Osteoblast (primary cell): Measurements from ENCODE around the gene NPHS1. TPM values are rescaled to one million over a fixed set of nuclear protein-coding genes. Genes with fewer than 3 reads are reported as not detected.
A peak's percentile ranks its signal among the peaks of the same experiment; 100 is the strongest.

ENCODE experiments used
- DNase-seq: peaks from one replicate; pipeline ENCODE4 v3.0.0; 2011; ENCODE audit warnings: low spot score, mixed read lengths; ENCODE audit not compliant: insufficient read length; ENCODE audit errors: missing footprints
- H2AFZ ChIP-seq: 2 replicates; pipeline ENCODE4 v1.6.0; 2011; ENCODE audit warnings: mild to moderate bottlenecking, low read length
- H3K27ac ChIP-seq: 2 replicates; pipeline ENCODE4 v1.5.1; 2011; ENCODE audit warnings: mild to moderate bottlenecking, low read depth, low read length, moderate library complexity
- H3K27me3 ChIP-seq: 2 replicates; pipeline ENCODE4 v1.6.0; 2012; ENCODE audit warnings: mild to moderate bottlenecking, control low read depth, inconsistent platforms, low read length, moderate library complexity; ENCODE audit not compliant: insufficient read depth
- H3K36me3 ChIP-seq: 2 replicates; pipeline ENCODE4 v1.5.1; 2011; ENCODE audit warnings: mild to moderate bottlenecking, low read length, control low read depth, moderate library complexity; ENCODE audit not compliant: insufficient read depth
- H3K4me1 ChIP-seq: 2 replicates; pipeline ENCODE4 v1.5.1; 2011; ENCODE audit warnings: mild to moderate bottlenecking, low read length, control low read depth, moderate library complexity; ENCODE audit not compliant: insufficient read depth
- H3K4me2 ChIP-seq: 2 replicates; pipeline ENCODE4 v1.6.0; 2011; ENCODE audit warnings: mild to moderate bottlenecking, low read length; ENCODE audit not compliant: insufficient read depth
- H3K4me3 ChIP-seq: fragments of 200-600 bp; sonication (generic); 3 replicates; pipeline ENCODE4 v1.5.1; 2012; ENCODE audit warnings: mild to moderate bottlenecking, low read length, inconsistent platforms; ENCODE audit not compliant: insufficient read depth
- H3K79me2 ChIP-seq: 2 replicates; pipeline ENCODE4 v1.6.0; 2012; ENCODE audit warnings: mild to moderate bottlenecking, low read length, control low read depth, inconsistent platforms; ENCODE audit not compliant: insufficient read depth
- H3K9me3 ChIP-seq: 2 replicates; pipeline ENCODE4 v1.5.1; 2011; ENCODE audit warnings: low read depth, low read length, control low read depth
- H4K20me1 ChIP-seq: 2 replicates; pipeline ENCODE4 v1.6.0; 2012; ENCODE audit warnings: mild to moderate bottlenecking, low read length, control low read depth; ENCODE audit not compliant: insufficient read depth
- total RNA-seq: library from RNA; depleted of rRNA; stranded (reverse); fragments of >200 nt; gene quantifications from 2 replicates; pipeline ENCODE4 v1.2.3, GENCODE V29; 2012
- TF ChIP-seq, protein P1 (sequence below): IDR thresholded peaks from 2 replicates; pipeline ENCODE4 v1.5.1; 2011; ENCODE audit warnings: mild to moderate bottlenecking, low read depth, low read length, moderate library complexity; ENCODE audit errors: extremely low read depth

The NPHS1 gene
- total RNA-seq, 1 donor: not detected

- H3K36me3 ChIP-seq: no peaks in the 10 kb centered on the region
Observed at GRCh38 chr19:35781650-35782049, 70.7 kb downstream of the NPHS1 start.

GRCh38 chr19:35780717-35781116 lies 71.6 kb downstream of the NPHS1 start:
- no peaks in the 10 kb centered on the region for H4K20me1 ChIP-seq
- peak; percentile 47 for DNase-seq
- no peak overlapping the region for H3K4me2 ChIP-seq
- TF ChIP-seq, protein P1, sequence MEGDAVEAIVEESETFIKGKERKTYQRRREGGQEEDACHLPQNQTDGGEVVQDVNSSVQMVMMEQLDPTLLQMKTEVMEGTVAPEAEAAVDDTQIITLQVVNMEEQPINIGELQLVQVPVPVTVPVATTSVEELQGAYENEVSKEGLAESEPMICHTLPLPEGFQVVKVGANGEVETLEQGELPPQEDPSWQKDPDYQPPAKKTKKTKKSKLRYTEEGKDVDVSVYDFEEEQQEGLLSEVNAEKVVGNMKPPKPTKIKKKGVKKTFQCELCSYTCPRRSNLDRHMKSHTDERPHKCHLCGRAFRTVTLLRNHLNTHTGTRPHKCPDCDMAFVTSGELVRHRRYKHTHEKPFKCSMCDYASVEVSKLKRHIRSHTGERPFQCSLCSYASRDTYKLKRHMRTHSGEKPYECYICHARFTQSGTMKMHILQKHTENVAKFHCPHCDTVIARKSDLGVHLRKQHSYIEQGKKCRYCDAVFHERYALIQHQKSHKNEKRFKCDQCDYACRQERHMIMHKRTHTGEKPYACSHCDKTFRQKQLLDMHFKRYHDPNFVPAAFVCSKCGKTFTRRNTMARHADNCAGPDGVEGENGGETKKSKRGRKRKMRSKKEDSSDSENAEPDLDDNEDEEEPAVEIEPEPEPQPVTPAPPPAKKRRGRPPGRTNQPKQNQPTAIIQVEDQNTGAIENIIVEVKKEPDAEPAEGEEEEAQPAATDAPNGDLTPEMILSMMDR: no peak
- H3K79me2 ChIP-seq: peaks cover 2% of the 10 kb centered on the region
- no peak overlapping the region for H2AFZ ChIP-seq
- no peak overlapping the region for H3K4me3 ChIP-seq
- no peak overlapping the region for H3K27ac ChIP-seq
- H3K4me1 ChIP-seq: no peaks in the 10 kb centered on the region
- no peaks in the 10 kb centered on the region for H3K9me3 ChIP-seq
- no peaks in the 10 kb centered on the region for H3K27me3 ChIP-seq
- H3K36me3 ChIP-seq: no peaks in the 10 kb centered on the region

More at GRCh38 chr19:35781650-35782049, 70.7 kb downstream of the NPHS1 start:
- no peak overlapping the region for H2AFZ ChIP-seq
- no peaks in the 10 kb centered on the region for H3K27me3 ChIP-seq
- no peak overlapping the region for H3K4me3 ChIP-seq
- TF ChIP-seq, protein P1: no peak
- no peaks in the 10 kb centered on the region for H3K9me3 ChIP-seq
- no peaks in the 10 kb centered on the region for H4K20me1 ChIP-seq
- no peaks in the 10 kb centered on the region for H3K4me1 ChIP-seq
- no peak overlapping the region for H3K27ac ChIP-seq
- DNase-seq: peak; percentile 51
- H3K79me2 ChIP-seq: no peaks in the 10 kb centered on the region
- H3K4me2 ChIP-seq: no peak overlapping the region

DNA sequence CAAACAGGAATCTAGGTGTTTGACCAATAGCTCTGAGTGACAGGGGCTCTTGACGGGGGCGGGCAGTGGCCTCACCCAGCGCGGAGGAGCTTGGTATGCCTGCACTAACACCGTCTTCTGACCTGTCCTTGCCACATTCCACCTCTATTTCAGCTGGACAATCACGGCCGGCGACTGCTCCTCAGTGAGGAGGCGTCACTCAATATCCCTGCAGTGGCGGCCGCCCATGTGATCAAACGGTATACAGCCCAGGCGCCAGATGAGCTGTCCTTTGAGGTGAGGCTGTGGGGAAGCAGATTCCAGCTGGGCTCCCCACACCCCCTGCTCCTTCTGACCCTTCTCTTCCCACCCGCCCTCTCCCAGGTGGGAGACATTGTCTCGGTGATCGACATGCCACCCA lies 72.2 kb downstream of the NPHS1 start:
- H3K27me3 ChIP-seq: no peaks in the 10 kb centered on the region

DNA sequence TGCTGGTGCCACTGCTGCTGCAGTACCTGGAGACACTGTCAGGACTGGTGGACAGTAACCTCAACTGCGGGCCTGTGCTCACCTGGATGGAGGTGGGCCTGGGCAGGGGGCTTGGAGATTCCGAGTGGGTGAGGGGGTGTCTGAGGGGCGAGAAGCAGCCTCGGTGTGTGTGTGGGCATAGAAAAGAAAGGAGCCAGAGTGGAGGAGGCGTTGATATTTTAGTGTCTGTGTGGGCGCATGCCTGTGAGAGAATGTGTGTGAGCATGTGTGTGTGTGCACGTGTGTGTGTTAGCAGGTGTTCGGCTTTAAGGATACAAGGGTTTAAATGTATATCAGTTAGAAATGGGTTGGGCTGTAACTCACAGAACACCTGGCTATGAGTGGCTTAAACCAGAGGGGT lies 73.3 kb downstream of the NPHS1 start:
- Histone ChIP-seq H3K27me3 (no peaks in the 10 kb centered on the region), H3K27ac (no peak overlapping the region), H3K4me1 (peaks cover 7% of the 10 kb centered on the region), H3K36me3 (no peaks in the 10 kb centered on the region), H3K4me2 (no peak overlapping the region), H3K4me3 (no peak overlapping the region), H3K79me2 (peaks cover 2% of the 10 kb centered on the region), H3K9me3 (no peaks in the 10 kb centered on the region), H4K20me1 (no peaks in the 10 kb centered on the region), H2AFZ (no peak overlapping the region)
- DNase-seq: peak; percentile 25
- TF ChIP-seq, protein P1: no peak

More for the DNA sequence above, 72.2 kb downstream of the NPHS1 start:
- H3K4me2 ChIP-seq: no peak overlapping the region
- TF ChIP-seq, protein P1: no peak
- DNase-seq: peak; percentile 72
- no peaks in the 10 kb centered on the region for H3K9me3 ChIP-seq
- H3K36me3 ChIP-seq: no peaks in the 10 kb centered on the region
- no peak overlapping the region for H3K27ac ChIP-seq
- H2AFZ ChIP-seq: no peak overlapping the region
- H3K4me1 ChIP-seq: peaks cover under 1% of the 10 kb centered on the region
- H3K79me2 ChIP-seq: peaks cover 2% of the 10 kb centered on the region
- no peaks in the 10 kb centered on the region for H4K20me1 ChIP-seq
- no peak overlapping the region for H3K4me3 ChIP-seq
